GM12801 (cell line): ENCODE data around the gene PARD3B.

Source experiments
- TF ChIP-seq, protein P1 (sequence below): IDR thresholded peaks from one replicate; pipeline ENCODE4 v1.5.1; 2011; ENCODE audit warnings: control low read depth; ENCODE audit not compliant: insufficient read length; ENCODE audit errors: extremely low read depth

PARD3B gene

DNA sequence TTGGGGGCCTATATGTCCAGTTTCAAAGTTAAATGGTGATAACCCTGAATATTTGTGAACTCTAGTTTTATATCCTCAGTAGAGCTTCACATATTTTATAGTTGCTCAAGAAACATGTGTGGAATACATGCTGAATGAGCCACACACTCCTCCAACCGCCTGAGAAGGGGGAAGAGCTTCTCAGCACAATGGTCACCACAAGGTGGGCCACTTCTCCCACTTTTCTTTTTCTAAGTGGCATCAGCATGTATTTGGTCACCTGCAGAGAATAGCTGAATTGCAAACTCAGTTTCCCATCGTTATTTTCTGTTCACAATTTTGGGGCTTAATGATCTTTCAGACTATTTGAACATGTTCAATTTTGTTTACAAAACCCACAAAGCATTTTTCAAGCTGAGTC is 340.5 kb downstream of the PARD3B start:
- TF ChIP-seq, protein P1, sequence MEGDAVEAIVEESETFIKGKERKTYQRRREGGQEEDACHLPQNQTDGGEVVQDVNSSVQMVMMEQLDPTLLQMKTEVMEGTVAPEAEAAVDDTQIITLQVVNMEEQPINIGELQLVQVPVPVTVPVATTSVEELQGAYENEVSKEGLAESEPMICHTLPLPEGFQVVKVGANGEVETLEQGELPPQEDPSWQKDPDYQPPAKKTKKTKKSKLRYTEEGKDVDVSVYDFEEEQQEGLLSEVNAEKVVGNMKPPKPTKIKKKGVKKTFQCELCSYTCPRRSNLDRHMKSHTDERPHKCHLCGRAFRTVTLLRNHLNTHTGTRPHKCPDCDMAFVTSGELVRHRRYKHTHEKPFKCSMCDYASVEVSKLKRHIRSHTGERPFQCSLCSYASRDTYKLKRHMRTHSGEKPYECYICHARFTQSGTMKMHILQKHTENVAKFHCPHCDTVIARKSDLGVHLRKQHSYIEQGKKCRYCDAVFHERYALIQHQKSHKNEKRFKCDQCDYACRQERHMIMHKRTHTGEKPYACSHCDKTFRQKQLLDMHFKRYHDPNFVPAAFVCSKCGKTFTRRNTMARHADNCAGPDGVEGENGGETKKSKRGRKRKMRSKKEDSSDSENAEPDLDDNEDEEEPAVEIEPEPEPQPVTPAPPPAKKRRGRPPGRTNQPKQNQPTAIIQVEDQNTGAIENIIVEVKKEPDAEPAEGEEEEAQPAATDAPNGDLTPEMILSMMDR: no peak

DNA sequence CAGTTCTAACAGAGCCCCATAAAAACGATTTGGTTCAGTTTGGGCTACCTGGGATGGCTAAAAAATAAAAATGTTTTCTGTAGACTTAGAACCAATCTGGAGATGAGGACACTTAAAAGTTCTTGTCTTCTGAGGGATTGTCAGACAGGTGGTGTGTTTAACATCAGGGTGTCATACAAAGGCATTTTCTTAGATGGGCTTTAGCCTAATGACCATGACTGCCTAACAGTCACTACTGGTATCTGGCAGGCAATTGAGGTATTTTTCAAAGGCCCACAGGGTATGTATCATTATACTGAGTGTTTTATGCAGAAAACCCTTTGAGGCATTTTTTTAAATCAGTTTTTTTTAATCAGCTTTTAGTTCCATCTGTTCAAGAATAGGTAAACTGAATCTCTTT is 341.4 kb downstream of the PARD3B start:
- TF ChIP-seq, protein P1: no peak

DNA sequence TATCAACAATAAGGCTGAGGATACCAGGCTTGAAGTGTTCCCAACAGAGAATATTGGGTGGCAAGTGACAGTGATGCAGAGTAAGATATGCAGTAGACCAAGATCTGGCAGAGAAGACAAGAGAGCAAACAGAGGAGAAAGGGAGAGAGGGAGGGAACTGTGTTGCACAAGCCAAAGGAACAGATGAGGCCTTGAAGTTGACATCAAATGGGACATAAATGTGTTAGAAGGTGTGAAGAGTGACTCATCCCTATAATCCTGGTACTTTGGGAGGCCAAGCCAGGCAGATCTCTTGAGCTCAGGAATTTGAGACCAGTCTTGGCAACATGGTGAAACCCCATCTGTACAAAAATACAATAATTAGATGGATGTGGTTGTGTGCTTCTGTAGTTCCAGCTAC is 342.9 kb downstream of the PARD3B start:
- TF ChIP-seq, protein P1: no peak

DNA sequence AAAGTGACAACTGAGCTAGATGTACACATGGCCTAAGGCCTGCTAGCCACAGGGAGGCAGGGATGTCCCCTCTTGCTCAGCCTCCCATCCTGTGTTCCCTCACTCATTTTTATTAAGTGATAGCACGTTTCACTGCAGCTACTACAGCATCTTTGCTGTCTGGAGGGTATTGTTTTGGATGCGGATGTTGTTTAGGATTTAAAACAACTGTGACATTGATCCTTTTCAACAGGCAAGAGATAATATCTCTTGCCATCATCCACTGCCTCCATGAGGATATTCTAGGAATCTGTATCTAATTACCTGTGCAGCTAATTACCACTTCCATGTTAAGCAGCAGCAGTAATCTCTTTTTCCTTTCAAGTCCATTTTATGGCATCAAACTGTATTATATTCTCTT is 345.4 kb downstream of the PARD3B start:
- TF ChIP-seq, protein P1: no peak

DNA sequence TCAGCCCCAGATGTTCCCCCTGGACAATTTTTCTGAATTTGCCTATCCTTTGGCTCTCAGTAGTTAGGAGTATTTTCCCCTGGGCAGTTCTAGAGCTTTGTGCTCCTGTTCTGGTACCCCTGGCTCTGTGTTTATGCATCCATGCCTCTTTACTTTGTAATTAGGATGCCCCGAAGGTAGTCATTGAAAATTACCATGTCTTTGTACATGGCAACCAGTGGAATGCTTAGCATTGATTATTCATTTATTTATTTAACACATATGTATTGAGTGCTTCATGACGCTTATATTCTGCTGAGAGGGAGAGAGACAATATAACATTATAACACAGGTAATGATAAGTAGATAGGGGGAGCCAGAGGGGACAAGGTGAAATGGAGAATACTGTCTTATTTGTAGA is 346.5 kb downstream of the PARD3B start:
- TF ChIP-seq, protein P1: no peak

DNA sequence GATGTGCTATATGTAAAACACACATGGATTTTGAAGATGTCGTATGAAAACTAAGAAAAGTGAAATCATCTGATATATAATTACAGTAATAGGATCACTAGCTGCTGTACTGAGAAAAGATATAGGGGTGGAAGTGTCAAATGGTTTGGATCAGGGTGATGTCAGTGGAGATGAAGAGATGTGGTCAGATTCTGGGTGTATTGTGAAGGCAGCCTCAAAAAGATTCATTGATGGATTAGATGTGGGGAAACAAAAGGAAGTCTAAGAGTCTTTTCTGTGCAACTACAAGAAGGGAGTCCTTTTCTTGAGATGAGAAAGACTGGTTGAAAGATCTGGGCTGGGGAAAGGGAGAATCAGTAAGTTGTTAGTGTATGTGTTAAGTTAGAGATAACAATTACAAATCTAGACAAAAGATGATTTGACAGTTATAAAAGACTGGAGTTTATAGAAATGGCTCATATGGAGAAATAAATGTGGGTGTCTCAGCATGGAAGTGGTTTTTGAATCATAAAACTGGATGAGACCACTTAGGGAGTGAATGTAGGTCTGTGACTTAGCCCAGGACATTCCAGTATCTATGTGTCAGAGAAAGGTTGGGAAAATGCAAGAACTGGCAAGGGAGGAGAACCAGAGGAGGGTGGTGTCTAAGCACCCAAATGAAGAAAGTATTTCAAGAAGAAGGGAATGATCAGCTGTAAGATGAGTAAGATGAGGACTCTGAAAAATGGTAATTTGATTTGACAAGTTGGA is 347.4 kb downstream of the PARD3B start:
- TF ChIP-seq, protein P1: no peak

DNA sequence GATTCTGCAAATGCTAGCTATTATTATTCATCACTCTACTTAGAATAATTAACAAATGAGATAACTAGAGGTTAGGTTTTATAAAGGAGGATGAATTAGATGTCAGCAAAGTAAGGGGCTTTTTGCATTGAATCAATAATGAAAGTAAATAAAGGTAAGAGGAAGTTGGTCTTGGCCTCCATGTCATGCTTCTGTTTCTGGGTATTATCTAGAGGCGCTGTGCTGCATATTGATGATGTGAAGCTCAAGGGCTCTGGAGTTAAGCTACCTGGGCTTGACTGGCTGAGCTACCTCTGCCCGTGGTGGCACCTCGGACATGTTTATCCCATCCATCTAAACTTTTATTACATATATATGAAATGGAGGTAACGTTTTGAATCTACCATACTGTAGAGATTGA is 350.9 kb downstream of the PARD3B start:
- TF ChIP-seq, protein P1: no peak

DNA sequence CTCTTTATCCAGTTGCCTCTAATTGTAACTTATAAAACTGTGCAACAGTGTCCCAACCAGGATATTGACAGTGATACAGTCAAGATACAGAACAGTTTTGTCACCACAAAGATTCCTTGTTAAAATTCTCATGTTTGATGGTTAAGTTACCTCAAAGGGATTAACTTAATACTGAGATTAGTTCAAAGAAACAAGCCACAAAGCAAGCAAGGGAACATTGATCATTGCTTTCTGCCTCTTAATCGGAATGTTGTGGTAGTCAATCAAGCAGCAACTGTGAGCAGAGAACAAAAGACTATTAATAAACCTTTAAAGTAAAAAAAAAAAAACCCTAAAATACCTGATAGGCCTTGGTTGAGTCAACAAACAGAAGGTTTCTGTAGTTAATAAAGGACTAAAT is 352.3 kb downstream of the PARD3B start:
- TF ChIP-seq, protein P1: no peak
